ENCODE data around the gene PTBP3.

GRCh38 chr9:112349008-112349333 lies 15.6 kb upstream of the PTBP3 start:
- TF ChIP-seq, protein P1, sequence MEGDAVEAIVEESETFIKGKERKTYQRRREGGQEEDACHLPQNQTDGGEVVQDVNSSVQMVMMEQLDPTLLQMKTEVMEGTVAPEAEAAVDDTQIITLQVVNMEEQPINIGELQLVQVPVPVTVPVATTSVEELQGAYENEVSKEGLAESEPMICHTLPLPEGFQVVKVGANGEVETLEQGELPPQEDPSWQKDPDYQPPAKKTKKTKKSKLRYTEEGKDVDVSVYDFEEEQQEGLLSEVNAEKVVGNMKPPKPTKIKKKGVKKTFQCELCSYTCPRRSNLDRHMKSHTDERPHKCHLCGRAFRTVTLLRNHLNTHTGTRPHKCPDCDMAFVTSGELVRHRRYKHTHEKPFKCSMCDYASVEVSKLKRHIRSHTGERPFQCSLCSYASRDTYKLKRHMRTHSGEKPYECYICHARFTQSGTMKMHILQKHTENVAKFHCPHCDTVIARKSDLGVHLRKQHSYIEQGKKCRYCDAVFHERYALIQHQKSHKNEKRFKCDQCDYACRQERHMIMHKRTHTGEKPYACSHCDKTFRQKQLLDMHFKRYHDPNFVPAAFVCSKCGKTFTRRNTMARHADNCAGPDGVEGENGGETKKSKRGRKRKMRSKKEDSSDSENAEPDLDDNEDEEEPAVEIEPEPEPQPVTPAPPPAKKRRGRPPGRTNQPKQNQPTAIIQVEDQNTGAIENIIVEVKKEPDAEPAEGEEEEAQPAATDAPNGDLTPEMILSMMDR (conservative IDR thresholded peaks at IDR 0.05; ENCODE audit: low read depth, low read length), result no peak
- TF ChIP-seq EZH2 (IDR thresholded peaks at IDR 0.05; ENCODE audit: low read length, unreplicated experiment), result no peak

All from PC-3 (cell line).